ENCODE results near the gene RDX. TPM values are rescaled to one million over a fixed set of nuclear protein-coding genes. Genes with fewer than 3 reads are reported as not detected.

The RDX gene
- total and polyA plus RNA-seq, 2 donors (not counting 1 experiment from before 2014, with no cell fraction given) = 4.4 to 34.8 TPM

DNA sequence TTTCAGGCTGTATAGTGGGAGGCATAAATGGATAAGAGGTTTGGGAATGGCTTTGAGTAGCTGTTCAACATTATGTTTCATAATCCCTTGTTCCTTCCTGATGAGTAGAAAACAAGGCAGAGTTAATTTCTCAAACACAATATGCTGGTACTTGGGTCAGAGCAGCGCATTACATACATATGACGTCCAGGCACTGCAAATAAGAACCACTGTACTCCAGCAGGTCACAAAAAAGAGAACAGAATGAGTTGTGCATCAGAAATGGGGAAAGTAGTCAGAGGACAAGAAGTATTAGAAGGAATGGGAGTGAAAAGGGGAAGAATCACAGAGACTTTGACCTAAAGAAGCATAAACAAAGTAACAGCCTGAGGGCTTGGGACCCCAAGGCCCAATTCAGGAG is 44.0 kb upstream of the RDX start:
- WGBS (ENCODE audit: insufficient coverage) = no CpG with 5 or more reads among the region's 2 CpGs
- ATAC-seq (ENCODE audit: low read depth) = no peak
- intact Hi-C loops (cut with micrococcal nuclease) = no loop called here

More for the DNA sequence above, 44.0 kb upstream of the RDX start:
- H3K36me3 ChIP-seq (replicated peaks in 1 of 2; ENCODE audit: control extremely low read depth in 1 of 2, control insufficient read depth in 1 of 2, extremely low read depth in 1 of 2, insufficient read depth in 2 of 2, low read length in 1 of 2) = no peaks in the 10 kb centered on the region
- no peaks in the 10 kb centered on the region for H4K20me1 ChIP-seq (ENCODE audit: control insufficient read depth, insufficient read depth, low read length, poor library complexity, severe bottlenecking)
- H3K79me2 ChIP-seq (ENCODE audit: control insufficient read depth, insufficient read depth, low read length) = no peaks in the 10 kb centered on the region
- H3K9ac ChIP-seq (ENCODE audit: low read length) = no peak overlapping the region
- no peaks in the 10 kb centered on the region for H3K27me3 Mint-ChIP-seq
- H3K27ac Mint-ChIP-seq = no peak overlapping the region
- no peak for TF ChIP-seq CTCF (IDR thresholded peaks at IDR 0.05)
- H3K27ac ChIP-seq (ENCODE audit: low read length in 2 of 2) = no peak overlapping the region
- no peak overlapping the region for H3K4me2 ChIP-seq (replicated peaks; ENCODE audit: low read depth, low read length, poor library complexity, severe bottlenecking)
- no peak overlapping the region for H3K4me3 Mint-ChIP-seq
- H3K4me3 ChIP-seq (ENCODE audit: control extremely low read depth in 1 of 5, extremely low read depth in 1 of 5, insufficient read depth in 1 of 5, low read depth in 2 of 5, low read length in 4 of 5) = no peak overlapping the region
- H3K4me1 ChIP-seq (ENCODE audit: control insufficient read depth in 2 of 2, insufficient read depth in 2 of 2, low read length in 2 of 2) = no peaks in the 10 kb centered on the region
- ChIA-PET CTCF (interaction anchor here (0.6 to 0.7 kb wide), 2 partner anchors 9 to 20 kb away, joined by 3 to 4 read pairs; no protein-coding TSS in a partner anchor), POLR2A (no interaction called here)
- no peaks in the 10 kb centered on the region for H3K9me3 Mint-ChIP-seq (ENCODE audit: insufficient read depth)
- no peaks in the 10 kb centered on the region for H3K27me3 ChIP-seq (replicated peaks in 1 of 4; ENCODE audit: control extremely low read depth in 1 of 4, control insufficient read depth in 3 of 4, insufficient read depth in 4 of 4, low read length in 3 of 4)
- H2AFZ ChIP-seq (ENCODE audit: insufficient read depth, low read depth, low read length, poor library complexity, severe bottlenecking) = no peak overlapping the region
- peaks cover 3% of the 10 kb centered on the region for H3K4me1 Mint-ChIP-seq
- DNase-seq = no peak
- H3K9me3 ChIP-seq (ENCODE audit: control extremely low read depth in 1 of 3, control insufficient read depth in 2 of 3, insufficient read depth in 1 of 3, low read length in 2 of 3) = no peaks in the 10 kb centered on the region
